ENCODE measurements around the gene CCSAP.

CCSAP gene

DNA sequence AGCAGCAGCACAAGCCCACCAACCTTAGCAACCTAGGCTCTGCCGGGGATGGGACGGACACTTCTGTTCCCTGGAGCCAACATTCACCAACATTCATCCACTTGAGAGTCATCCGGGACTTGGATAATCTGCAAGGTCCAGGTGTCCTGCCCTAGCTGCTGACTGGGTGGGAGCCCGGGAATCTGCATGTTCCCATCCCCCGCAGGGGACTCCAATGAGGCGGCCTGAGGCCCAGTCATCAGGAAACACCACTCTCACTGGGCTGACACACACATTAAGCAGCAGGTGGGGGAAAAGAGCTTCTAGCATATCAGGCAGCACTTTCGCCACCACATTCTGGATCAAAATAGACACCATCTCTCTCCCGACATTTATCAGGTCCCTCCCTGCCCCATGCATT lies 38.4 kb upstream of the CCSAP start:
- Histone ChIP-seq H3K27ac (replicated peaks; ENCODE audit: low read length) (no peak overlapping the region), H3K14ac (ENCODE audit: low read length) (no peak overlapping the region), H3K27me3 (ENCODE audit: control insufficient read depth in 3 of 3, insufficient read depth in 3 of 3, low read depth in 1 of 3, low read length in 3 of 3) (peaks cover 0 to 25% (median 0%) of the 10 kb centered on the region in 3 experiments), H3K9me3 (replicated peaks in 1 of 2; ENCODE audit: control insufficient read depth in 2 of 2, insufficient read depth in 1 of 2, low read depth in 1 of 2, low read length in 2 of 2) (no peaks in the 10 kb centered on the region), H3K79me1 (ENCODE audit: low read depth, low read length) (no peaks in the 10 kb centered on the region), H3K4me1 (ENCODE audit: control insufficient read depth in 2 of 2, insufficient read depth in 1 of 2, low read depth in 1 of 2, low read length in 2 of 2) (peaks cover 0 to 9% of the 10 kb centered on the region in 2 donors), H3K4me2 (ENCODE audit: insufficient read depth, low read length, poor library complexity, severe bottlenecking) (no peak overlapping the region), H2AK5ac (ENCODE audit: low read depth, low read length) (peak overlapping the region; percentile 54), H2BK120ac (ENCODE audit: low read depth, low read length) (no peak overlapping the region), H3K18ac (ENCODE audit: low read length) (peak overlapping the region; percentile 72), H4K8ac (ENCODE audit: low read depth, low read length) (no peak overlapping the region), H4K91ac (ENCODE audit: low read depth, low read length, poor library complexity) (no peak overlapping the region), H2AFZ (ENCODE audit: low read length) (no peak overlapping the region), H2BK12ac (ENCODE audit: low read length) (no peak overlapping the region), H3K36me3 (replicated peaks in 1 of 2; ENCODE audit: control insufficient read depth in 2 of 2, insufficient read depth in 2 of 2, low read length in 2 of 2) (no peaks in the 10 kb centered on the region), H2BK15ac (ENCODE audit: low read length) (no peak overlapping the region), H2BK5ac (ENCODE audit: low read length) (no peak overlapping the region), H3K4ac (ENCODE audit: low read length) (no peak overlapping the region), H3K9ac (ENCODE audit: low read depth, low read length, poor library complexity) (no peak overlapping the region), H3K23ac (ENCODE audit: low read depth, low read length, poor library complexity) (no peak overlapping the region), H3K4me3 (ENCODE audit: low read length in 2 of 2) (no peak overlapping the region)
- WGBS, 2 donors (ENCODE audit: extremely low coverage in 2 of 2, insufficient read length in 2 of 2, insufficient replicate concordance in 1 of 2), result no CpG with 5 or more reads among the region's 8 CpGs
- DNase-seq (ENCODE audit: low spot score), result no peak

DNA sequence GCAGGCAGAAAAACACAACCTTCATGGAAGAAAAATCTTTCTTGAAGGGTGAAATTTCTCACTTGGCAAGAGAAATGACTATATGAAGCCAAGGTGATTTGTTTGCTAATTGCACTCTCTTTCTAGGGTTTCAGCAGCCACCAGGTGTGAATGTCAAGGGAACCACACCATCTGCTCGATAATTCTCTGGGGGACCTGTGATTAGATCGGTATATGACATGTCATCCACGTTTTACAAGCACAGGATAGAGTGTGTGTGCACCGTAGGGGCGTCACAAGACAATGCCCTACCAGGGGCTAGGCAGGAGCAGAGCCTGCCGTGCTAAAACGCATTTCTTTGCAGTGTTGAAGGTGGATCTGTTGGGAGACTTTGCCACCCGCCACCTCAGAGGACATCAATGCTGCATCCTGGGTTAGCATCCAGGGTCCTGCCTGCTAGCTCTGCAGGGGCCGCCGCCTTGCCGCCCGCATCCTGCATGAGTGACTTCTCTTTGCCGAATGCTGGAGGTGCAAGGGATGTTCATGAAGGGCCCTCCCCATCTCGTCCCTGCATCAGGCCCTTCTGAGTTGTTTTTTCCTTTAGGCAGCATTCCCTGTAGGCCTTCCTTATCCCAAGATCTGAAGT lies 37.8 kb upstream of the CCSAP start:
- peak overlapping the region; percentile 9 for H3K23ac ChIP-seq (ENCODE audit: low read depth, low read length, poor library complexity)
- H2BK120ac ChIP-seq (ENCODE audit: low read depth, low read length), result no peak overlapping the region
- H3K27ac ChIP-seq (replicated peaks; ENCODE audit: low read length), result no peak overlapping the region
- no peak overlapping the region for H3K14ac ChIP-seq (ENCODE audit: low read length)
- H3K4me2 ChIP-seq (ENCODE audit: insufficient read depth, low read length, poor library complexity, severe bottlenecking), result no peak overlapping the region
- no peak overlapping the region for H4K8ac ChIP-seq (ENCODE audit: low read depth, low read length)
- no peak overlapping the region for H3K4ac ChIP-seq (ENCODE audit: low read length)
- no peak overlapping the region for H2BK15ac ChIP-seq (ENCODE audit: low read length)
- no peak overlapping the region for H4K91ac ChIP-seq (ENCODE audit: low read depth, low read length, poor library complexity)
- H2BK12ac ChIP-seq (ENCODE audit: low read length), result no peak overlapping the region
- H2AK5ac ChIP-seq (ENCODE audit: low read depth, low read length), result peak overlapping the region; percentile 54
- H2BK5ac ChIP-seq (ENCODE audit: low read length), result no peak overlapping the region
- H3K4me1 ChIP-seq (ENCODE audit: control insufficient read depth in 2 of 2, insufficient read depth in 1 of 2, low read depth in 1 of 2, low read length in 2 of 2), result peaks cover 0 to 9% of the 10 kb centered on the region in 2 donors
- no CpG with 5 or more reads among the region's 14 CpGs for WGBS, 2 donors (ENCODE audit: extremely low coverage in 2 of 2, insufficient read length in 2 of 2, insufficient replicate concordance in 1 of 2)
- no peak overlapping the region for H3K9ac ChIP-seq (ENCODE audit: low read depth, low read length, poor library complexity)
- no peak overlapping the region for H2AFZ ChIP-seq (ENCODE audit: low read length)
- no peaks in the 10 kb centered on the region for H3K9me3 ChIP-seq (replicated peaks in 1 of 2; ENCODE audit: control insufficient read depth in 2 of 2, insufficient read depth in 1 of 2, low read depth in 1 of 2, low read length in 2 of 2)
- no peak for DNase-seq (ENCODE audit: low spot score)
- H3K18ac ChIP-seq (ENCODE audit: low read length), result peak overlapping the region; percentile 72
- no peaks in the 10 kb centered on the region for H3K79me1 ChIP-seq (ENCODE audit: low read depth, low read length)
- H3K36me3 ChIP-seq (replicated peaks in 1 of 2; ENCODE audit: control insufficient read depth in 2 of 2, insufficient read depth in 2 of 2, low read length in 2 of 2), result no peaks in the 10 kb centered on the region
- H3K4me3 ChIP-seq (ENCODE audit: low read length in 2 of 2), result no peak overlapping the region
- H3K27me3 ChIP-seq (ENCODE audit: control insufficient read depth in 3 of 3, insufficient read depth in 3 of 3, low read depth in 1 of 3, low read length in 3 of 3), result peaks cover 0 to 25% (median 0%) of the 10 kb centered on the region in 3 experiments

DNA sequence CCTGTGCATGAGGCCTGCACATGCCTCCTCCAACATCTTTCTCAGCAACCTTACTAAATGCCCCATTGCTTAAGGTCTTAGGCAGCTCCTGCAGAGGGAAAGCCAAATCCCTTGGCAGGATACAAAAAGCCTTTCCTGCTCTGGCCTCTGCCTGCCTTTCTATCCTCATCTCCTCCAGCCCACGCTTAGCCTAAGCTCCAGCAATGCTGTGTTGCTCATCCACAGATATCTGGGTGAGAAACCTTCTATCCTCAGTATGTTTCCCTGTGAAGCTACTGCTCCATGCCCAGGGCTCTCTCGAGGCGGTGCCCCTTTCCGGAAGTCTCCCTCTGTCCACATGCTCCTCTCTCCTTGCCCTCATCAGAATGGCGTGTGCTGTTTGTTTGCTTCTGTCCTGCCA lies 37.0 kb upstream of the CCSAP start:
- H2AK5ac ChIP-seq (ENCODE audit: low read depth, low read length), result no peak overlapping the region
- WGBS, 2 donors (ENCODE audit: extremely low coverage in 2 of 2, insufficient read length in 2 of 2, insufficient replicate concordance in 1 of 2), result no CpG with 5 or more reads among the region's 5 CpGs
- H2BK15ac ChIP-seq (ENCODE audit: low read length), result no peak overlapping the region
- H3K18ac ChIP-seq (ENCODE audit: low read length), result no peak overlapping the region
- H3K9me3 ChIP-seq (replicated peaks in 1 of 2; ENCODE audit: control insufficient read depth in 2 of 2, insufficient read depth in 1 of 2, low read depth in 1 of 2, low read length in 2 of 2), result no peaks in the 10 kb centered on the region
- no peak overlapping the region for H3K27ac ChIP-seq (replicated peaks; ENCODE audit: low read length)
- no peak overlapping the region for H3K4ac ChIP-seq (ENCODE audit: low read length)
- H3K4me3 ChIP-seq (ENCODE audit: low read length in 2 of 2), result no peak overlapping the region
- no peaks in the 10 kb centered on the region for H3K79me1 ChIP-seq (ENCODE audit: low read depth, low read length)
- H3K23ac ChIP-seq (ENCODE audit: low read depth, low read length, poor library complexity), result no peak overlapping the region
- no peak overlapping the region for H3K9ac ChIP-seq (ENCODE audit: low read depth, low read length, poor library complexity)
- H4K91ac ChIP-seq (ENCODE audit: low read depth, low read length, poor library complexity), result no peak overlapping the region
- no peak overlapping the region for H2BK120ac ChIP-seq (ENCODE audit: low read depth, low read length)
- H3K4me2 ChIP-seq (ENCODE audit: insufficient read depth, low read length, poor library complexity, severe bottlenecking), result no peak overlapping the region
- no peak overlapping the region for H2AFZ ChIP-seq (ENCODE audit: low read length)
- no peak overlapping the region for H3K14ac ChIP-seq (ENCODE audit: low read length)
- no peak for DNase-seq (ENCODE audit: low spot score)
- no peak overlapping the region for H2BK5ac ChIP-seq (ENCODE audit: low read length)
- H2BK12ac ChIP-seq (ENCODE audit: low read length), result no peak overlapping the region
- H4K8ac ChIP-seq (ENCODE audit: low read depth, low read length), result no peak overlapping the region
- no peaks in the 10 kb centered on the region for H3K36me3 ChIP-seq (replicated peaks in 1 of 2; ENCODE audit: control insufficient read depth in 2 of 2, insufficient read depth in 2 of 2, low read length in 2 of 2)
- H3K4me1 ChIP-seq (ENCODE audit: control insufficient read depth in 2 of 2, insufficient read depth in 1 of 2, low read depth in 1 of 2, low read length in 2 of 2), result peaks cover 0 to 9% of the 10 kb centered on the region in 2 donors
- peaks cover 0 to 25% (median 0%) of the 10 kb centered on the region in 3 experiments for H3K27me3 ChIP-seq (ENCODE audit: control insufficient read depth in 3 of 3, insufficient read depth in 3 of 3, low read depth in 1 of 3, low read length in 3 of 3)

DNA sequence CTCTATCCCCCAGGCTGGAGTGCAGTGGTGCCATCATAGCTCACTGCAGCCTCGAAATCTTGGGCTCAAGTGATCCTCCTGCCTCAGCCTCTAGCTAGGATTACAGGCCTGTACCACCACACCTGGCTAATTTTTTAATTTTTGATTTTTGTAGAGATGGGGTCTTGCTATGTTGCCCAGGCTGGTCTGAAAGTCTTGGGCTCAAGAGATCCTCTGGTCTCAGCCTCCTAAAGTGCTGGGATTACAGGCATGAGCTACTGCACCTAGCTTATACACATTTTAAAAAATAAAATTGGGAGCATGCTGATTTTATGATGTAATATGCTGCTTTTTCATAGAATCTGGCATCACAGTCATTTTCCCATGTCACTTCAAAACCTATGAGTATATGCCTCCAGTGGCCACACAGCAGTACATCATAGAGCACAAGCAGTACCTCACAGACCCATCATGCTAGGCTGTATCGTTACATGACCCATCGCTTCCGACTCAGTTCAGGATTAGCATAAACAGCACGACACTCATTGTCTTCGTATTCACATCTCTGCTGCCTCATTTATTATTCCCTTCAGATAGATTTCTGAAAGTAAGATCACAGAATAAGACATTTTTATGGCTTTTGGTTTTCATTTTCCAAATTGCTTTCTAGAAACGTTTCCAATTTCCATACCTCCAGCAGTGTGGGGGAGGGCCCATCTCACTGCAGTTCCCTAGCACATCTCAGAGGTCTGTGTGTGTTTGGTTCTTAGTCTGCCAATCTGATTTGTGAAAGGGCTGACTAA lies 35.9 kb upstream of the CCSAP start:
- H4K8ac ChIP-seq (ENCODE audit: low read depth, low read length), result no peak overlapping the region

More for the DNA sequence above, 35.9 kb upstream of the CCSAP start:
- H2AFZ ChIP-seq (ENCODE audit: low read length), result no peak overlapping the region
- H3K9me3 ChIP-seq (replicated peaks in 1 of 2; ENCODE audit: control insufficient read depth in 2 of 2, insufficient read depth in 1 of 2, low read depth in 1 of 2, low read length in 2 of 2), result no peaks in the 10 kb centered on the region
- no CpG with 5 or more reads among the region's 7 CpGs for WGBS, 2 donors (ENCODE audit: extremely low coverage in 2 of 2, insufficient read length in 2 of 2, insufficient replicate concordance in 1 of 2)
- no peak overlapping the region for H4K91ac ChIP-seq (ENCODE audit: low read depth, low read length, poor library complexity)
- H3K27me3 ChIP-seq (ENCODE audit: control insufficient read depth in 3 of 3, insufficient read depth in 3 of 3, low read depth in 1 of 3, low read length in 3 of 3), result peaks cover 0 to 25% (median 0%) of the 10 kb centered on the region in 3 experiments
- no peak overlapping the region for H2AK5ac ChIP-seq (ENCODE audit: low read depth, low read length)
- no peak overlapping the region for H3K23ac ChIP-seq (ENCODE audit: low read depth, low read length, poor library complexity)
- no peak overlapping the region for H3K9ac ChIP-seq (ENCODE audit: low read depth, low read length, poor library complexity)
- no peak overlapping the region for H3K18ac ChIP-seq (ENCODE audit: low read length)
- H3K14ac ChIP-seq (ENCODE audit: low read length), result no peak overlapping the region
- no peak overlapping the region for H2BK120ac ChIP-seq (ENCODE audit: low read depth, low read length)
- no peak overlapping the region for H2BK12ac ChIP-seq (ENCODE audit: low read length)
- no peak overlapping the region for H3K27ac ChIP-seq (replicated peaks; ENCODE audit: low read length)
- H3K36me3 ChIP-seq (replicated peaks in 1 of 2; ENCODE audit: control insufficient read depth in 2 of 2, insufficient read depth in 2 of 2, low read length in 2 of 2), result no peaks in the 10 kb centered on the region
- no peaks in the 10 kb centered on the region for H3K79me1 ChIP-seq (ENCODE audit: low read depth, low read length)
- no peak overlapping the region for H3K4ac ChIP-seq (ENCODE audit: low read length)
- H2BK15ac ChIP-seq (ENCODE audit: low read length), result no peak overlapping the region
- no peak overlapping the region for H3K4me2 ChIP-seq (ENCODE audit: insufficient read depth, low read length, poor library complexity, severe bottlenecking)
- H3K4me1 ChIP-seq (ENCODE audit: control insufficient read depth in 2 of 2, insufficient read depth in 1 of 2, low read depth in 1 of 2, low read length in 2 of 2), result peaks cover 0 to 9% of the 10 kb centered on the region in 2 donors
- no peak overlapping the region for H3K4me3 ChIP-seq (ENCODE audit: low read length in 2 of 2)
- DNase-seq (ENCODE audit: low spot score), result no peak
- no peak overlapping the region for H2BK5ac ChIP-seq (ENCODE audit: low read length)
